Neural cell (in vitro differentiated cells): ENCODE data around the gene IDI2. TPM values are rescaled to one million over a fixed set of nuclear protein-coding genes. Genes with fewer than 3 reads are reported as not detected.

Source experiments
- H2AFZ ChIP-seq: fragments of 200-600, 300-800 bp; sonication (generic), shearing (Covaris generic); 2 replicates; pipeline ENCODE4 v1.6.0; 2014; ENCODE audit warnings: low read depth, mild to moderate bottlenecking, antibody characterized with exemption, low read length, moderate library complexity
- H3F3A ChIP-seq: fragments of 200-600 bp; shearing (Covaris generic); 2 replicates; pipeline ENCODE4 v1.6.1; 2016; ENCODE audit warnings: mild to moderate bottlenecking, moderate library complexity, mixed read lengths, antibody characterized with exemption, low read length; ENCODE audit not compliant: insufficient read depth, poor library complexity, severe bottlenecking
- H3K27ac ChIP-seq: fragments of 200-600, 300-800 bp; sonication (generic), shearing (Covaris generic); 2 replicates; pipeline ENCODE4 v1.5.1; 2014; ENCODE audit warnings: mild to moderate bottlenecking, low read length, moderate library complexity
- H3K27me3 ChIP-seq: fragments of 300-800, 200-600 bp; sonication (generic), shearing (Covaris generic); 2 replicates; pipeline ENCODE4 v1.6.0; 2014; ENCODE audit warnings: mild to moderate bottlenecking, low read depth, low read length, moderate library complexity; ENCODE audit not compliant: insufficient read depth
- H3K36me3 ChIP-seq: fragments of 300-800, 200-600 bp; sonication (generic), shearing (Covaris generic); 2 replicates; pipeline ENCODE4 v1.5.1; 2014; ENCODE audit warnings: mild to moderate bottlenecking, antibody characterized with exemption, low read length, moderate library complexity; ENCODE audit not compliant: insufficient read depth
- H3K4me2 ChIP-seq: fragments of 300-800, 200-600 bp; sonication (generic), shearing (Covaris generic); 2 replicates; pipeline ENCODE4 v1.6.0; 2014; ENCODE audit warnings: mild to moderate bottlenecking, low read length
- H3K4me3 ChIP-seq: fragments of 300-800, 200-600 bp; sonication (generic), shearing (Covaris generic); 2 replicates; pipeline ENCODE4 v1.5.1; 2014; ENCODE audit warnings: mild to moderate bottlenecking, low read length, moderate library complexity
- H3K79me2 ChIP-seq: fragments of 200-600 bp; shearing (Covaris generic); replicated peaks from 2 replicates; pipeline ENCODE4 v1.6.0; 2014; ENCODE audit warnings: mild to moderate bottlenecking, low read length, moderate library complexity; ENCODE audit not compliant: insufficient read depth
- H3K9ac ChIP-seq: fragments of 300-800, 200-600 bp; sonication (generic), shearing (Covaris generic); 2 replicates; pipeline ENCODE4 v1.6.1; 2016; ENCODE audit warnings: mild to moderate bottlenecking, low read length, mixed read lengths
- H3K9me2 ChIP-seq: fragments of 200-600 bp; shearing (Covaris generic); 2 replicates; pipeline ENCODE4 v1.6.1; 2016; ENCODE audit warnings: mild to moderate bottlenecking, low read length, mixed read lengths; ENCODE audit not compliant: insufficient read depth
- H3K9me3 ChIP-seq: fragments of 200-600, 300-800 bp; sonication (generic), shearing (Covaris generic); 2 replicates; pipeline ENCODE4 v1.6.1; 2016; ENCODE audit warnings: mild to moderate bottlenecking, mixed run types, low read length, moderate library complexity, mixed read lengths
- H4K20me1 ChIP-seq: fragments of 200-600 bp; shearing (Covaris generic); 2 replicates; pipeline ENCODE4 v1.6.1; 2016; ENCODE audit warnings: mild to moderate bottlenecking, mixed run types; ENCODE audit not compliant: insufficient read depth
- CTCF ChIP-seq: fragments of 450-650 bp; IDR thresholded peaks from 2 replicates; pipeline ENCODE4 v1.5.1; 2014; ENCODE audit warnings: antibody characterized with exemption, mild to moderate bottlenecking, moderate library complexity; ENCODE audit not compliant: poor library complexity, severe bottlenecking
- EP300 ChIP-seq: fragments of 450-650 bp; conservative IDR thresholded peaks from 2 replicates; pipeline ENCODE4 v1.6.1; 2014; ENCODE audit warnings: antibody characterized with exemption, mild to moderate bottlenecking, moderate library complexity; ENCODE audit not compliant: poor library complexity, severe bottlenecking
- EZH2 ChIP-seq: fragments of 200-600, 300-800 bp; shearing (Covaris generic), sonication (generic); IDR thresholded peaks from 2 replicates; pipeline ENCODE4 v1.6.1; 2014; ENCODE audit warnings: antibody characterized with exemption, low read length, borderline replicate concordance, mild to moderate bottlenecking; ENCODE audit not compliant: insufficient read depth, poor library complexity, severe bottlenecking
- MXI1 ChIP-seq: fragments of 450-650 bp; conservative IDR thresholded peaks from 2 replicates; pipeline ENCODE4 v1.6.1; 2014; ENCODE audit warnings: antibody characterized with exemption, mild to moderate bottlenecking; ENCODE audit not compliant: poor library complexity, severe bottlenecking
- POLR2AphosphoS5 ChIP-seq: IDR thresholded peaks from 2 replicates; pipeline ENCODE4 v1.6.1; 2012
- RAD21 ChIP-seq: fragments of 450-650 bp; conservative IDR thresholded peaks from 2 replicates; pipeline ENCODE4 v1.6.1; 2014; ENCODE audit warnings: antibody characterized with exemption, mild to moderate bottlenecking, moderate library complexity
- REST ChIP-seq: IDR thresholded peaks from 2 replicates; pipeline ENCODE4 v1.6.1; 2012; ENCODE audit warnings: borderline replicate concordance
- SMC3 ChIP-seq: fragments of 450-650 bp; conservative IDR thresholded peaks from 2 replicates; pipeline ENCODE4 v1.6.1; 2014; ENCODE audit warnings: antibody characterized with exemption, mild to moderate bottlenecking, moderate library complexity; ENCODE audit not compliant: poor library complexity
- TAF1 ChIP-seq: IDR thresholded peaks from 2 replicates; pipeline ENCODE4 v1.6.1; 2012; ENCODE audit warnings: low read depth
- polyA plus RNA-seq: library from polyadenylated mRNA; depleted of rRNA; stranded (reverse); fragments of >200 nt; gene quantifications from 2 replicates; pipeline ENCODE4 v1.2.3, GENCODE V29; 2014

Gene IDI2
- polyA plus RNA-seq, 1 donor from 2014 or later: 0.24 TPM

DNA sequence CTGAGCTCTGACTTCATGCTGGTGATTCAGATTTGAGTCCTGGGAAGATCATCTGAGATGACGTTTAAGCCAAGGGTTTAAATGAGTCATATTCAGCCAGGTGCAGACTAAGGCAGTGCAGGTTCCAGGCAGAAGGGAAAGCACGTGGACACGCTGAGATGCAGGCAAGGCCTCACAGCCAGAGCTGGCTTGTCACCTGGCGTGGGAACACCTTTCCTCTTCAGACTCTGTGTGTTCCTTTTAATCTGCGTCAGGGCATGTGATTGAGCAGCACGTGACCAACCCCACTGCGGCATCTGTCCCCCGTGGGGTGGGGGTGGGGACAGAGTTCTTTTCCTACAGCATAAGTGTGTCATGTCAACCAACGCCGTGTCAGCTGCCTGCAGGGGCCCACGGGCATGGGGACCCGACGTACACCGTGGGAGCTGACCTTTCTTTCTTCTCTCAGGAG lies 10.7 kb upstream of the IDI2 start:
- H3K9me2 ChIP-seq: no peaks in the 10 kb centered on the region
- H3K4me2 ChIP-seq: no peak overlapping the region
- no peak overlapping the region for H2AFZ ChIP-seq
- no peak overlapping the region for H3K4me3 ChIP-seq
- no peaks in the 10 kb centered on the region for H3K27me3 ChIP-seq
- no peaks in the 10 kb centered on the region for H3F3A ChIP-seq
- TF ChIP-seq CTCF (no peak), TAF1 (no peak), POLR2AphosphoS5 (no peak), EP300 (no peak), RAD21 (no peak), EZH2 (no peak), MXI1 (no peak), REST (no peak), SMC3 (no peak)
- H3K9ac ChIP-seq: no peak overlapping the region
- no peaks in the 10 kb centered on the region for H4K20me1 ChIP-seq
- H3K9me3 ChIP-seq: no peaks in the 10 kb centered on the region
- H3K27ac ChIP-seq: no peak overlapping the region
- H3K79me2 ChIP-seq: peaks cover 14% of the 10 kb centered on the region
- H3K36me3 ChIP-seq: peaks cover 5% of the 10 kb centered on the region

DNA sequence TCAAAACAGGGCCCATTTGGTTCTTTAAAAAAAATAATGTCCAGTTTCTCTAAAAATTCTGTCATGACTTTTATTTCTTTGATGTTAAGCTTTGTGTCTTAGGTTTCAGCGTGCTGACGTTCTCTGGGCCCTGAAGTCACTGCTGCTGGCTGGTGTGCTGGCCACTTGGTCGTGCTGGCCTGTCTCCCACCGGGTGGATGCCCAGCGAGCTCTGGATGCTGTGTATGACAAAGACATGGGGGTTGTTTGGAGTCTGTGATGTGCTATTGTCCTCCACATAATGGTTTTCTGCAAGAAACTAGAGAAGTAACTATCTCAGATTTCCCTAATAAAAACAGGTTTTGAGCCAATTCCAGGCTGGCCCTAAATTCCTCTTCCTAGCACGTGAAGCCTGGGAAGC lies 9.5 kb upstream of the IDI2 start:
- no peak overlapping the region for H3K4me3 ChIP-seq
- H3K9ac ChIP-seq: no peak overlapping the region
- no peak overlapping the region for H3K4me2 ChIP-seq
- H3K9me3 ChIP-seq: no peaks in the 10 kb centered on the region
- H3K27ac ChIP-seq: no peak overlapping the region
- H3K27me3 ChIP-seq: no peaks in the 10 kb centered on the region
- no peak overlapping the region for H2AFZ ChIP-seq
- no peak for TF ChIP-seq EZH2
- no peak for TF ChIP-seq POLR2AphosphoS5
- TF ChIP-seq RAD21: no peak
- TF ChIP-seq TAF1: no peak
- no peak for TF ChIP-seq MXI1
- TF ChIP-seq EP300: no peak
- no peak for TF ChIP-seq REST
- no peak for TF ChIP-seq SMC3
- H3F3A ChIP-seq: no peaks in the 10 kb centered on the region
- no peaks in the 10 kb centered on the region for H4K20me1 ChIP-seq
- H3K79me2 ChIP-seq: peaks cover 2% of the 10 kb centered on the region
- H3K9me2 ChIP-seq: no peaks in the 10 kb centered on the region
- no peaks in the 10 kb centered on the region for H3K36me3 ChIP-seq
